Suprapubic skin (tissue), 3 donors: ENCODE results near the gene PODNL1.

Source experiments
- CTCF ChIP-seq, 2 donors: fragments of 200-600 bp in 1 of 2; fragments of 450-650 bp in 1 of 2; sonication (generic) in 1 of 2; IDR thresholded peaks; one replicate each; pipeline ENCODE4 v1.5.1; 2016 to 2019; ENCODE audit warnings: antibody characterized with exemption in 2 of 2, mild to moderate bottlenecking in 1 of 2, moderate library complexity in 1 of 2
- EP300 ChIP-seq: sonication (generic); formaldehyde crosslinking; IDR thresholded peaks from one replicate; pipeline ENCODE4 v1.6.1; 2017; ENCODE audit warnings: antibody characterized with exemption

- TF ChIP-seq CTCF (IDR thresholded peaks at IDR 0.05) (no peak), EP300 (no peak)
These were observed 24.7 kb upstream of the PODNL1 start for GRCh38 chr19:13962699-13963602.
